H9 (cell line): Measurements from ENCODE around the gene EFCC1. TPM values are rescaled to one million over a fixed set of nuclear protein-coding genes. Genes with fewer than 3 reads are reported as not detected.

Experiments used
- DNase-seq: peaks from one replicate; pipeline ENCODE4 v3.0.0-alpha.2; 2017
- H2AFZ ChIP-seq: one replicate; pipeline ENCODE4 v1.6.1; 2013; ENCODE audit warnings: mild to moderate bottlenecking, low read length, control low read depth, moderate library complexity
- H2AK5ac ChIP-seq: 2 replicates; pipeline ENCODE4 v1.6.1; 2013; ENCODE audit warnings: low read length, control low read depth, mixed read lengths; ENCODE audit not compliant: insufficient read length
- H2BK120ac ChIP-seq: one replicate; pipeline ENCODE4 v1.6.1; 2013; ENCODE audit warnings: low read depth, mild to moderate bottlenecking, low read length, control low read depth, inconsistent platforms; ENCODE audit not compliant: poor library complexity, severe bottlenecking
- H2BK12ac ChIP-seq: 2 replicates; pipeline ENCODE4 v1.6.1; 2013; ENCODE audit warnings: low read length, control low read depth, mixed read lengths, low read depth; ENCODE audit not compliant: insufficient read length
- H2BK15ac ChIP-seq: 2 replicates; pipeline ENCODE4 v1.6.1; 2013; ENCODE audit warnings: low read depth, low read length, control low read depth
- H2BK20ac ChIP-seq: one replicate; pipeline ENCODE4 v1.6.1; 2013; ENCODE audit warnings: low read depth, mild to moderate bottlenecking, low read length, control low read depth, inconsistent platforms; ENCODE audit not compliant: poor library complexity, severe bottlenecking
- H2BK5ac ChIP-seq: 2 replicates; pipeline ENCODE4 v1.6.1; 2013; ENCODE audit warnings: low read length, control low read depth, mixed read lengths; ENCODE audit not compliant: insufficient read length
- H3K14ac ChIP-seq: 2 replicates; pipeline ENCODE4 v1.6.1; 2013; ENCODE audit warnings: low read length, control low read depth; ENCODE audit not compliant: insufficient read depth
- H3K18ac ChIP-seq: 2 replicates; pipeline ENCODE4 v1.6.1; 2013; ENCODE audit warnings: low read depth, mild to moderate bottlenecking, mixed read lengths, low read length, control low read depth; ENCODE audit not compliant: insufficient read length
- H3K23ac ChIP-seq: 2 replicates; pipeline ENCODE4 v1.6.1; 2013; ENCODE audit warnings: low read length, control low read depth, mixed read lengths, low read depth; ENCODE audit not compliant: insufficient read length
- H3K23me2 ChIP-seq: 2 replicates; pipeline ENCODE4 v1.6.1; 2013; ENCODE audit warnings: low read depth, mild to moderate bottlenecking, mixed read lengths, low read length, control low read depth; ENCODE audit not compliant: insufficient read length, poor library complexity, severe bottlenecking
- H3K27ac ChIP-seq: 2 replicates; pipeline ENCODE4 v1.5.1; 2013; ENCODE audit warnings: low read length, control low read depth, mixed read lengths, low read depth; ENCODE audit not compliant: insufficient read length
- H3K27me3 ChIP-seq: 2 replicates; pipeline ENCODE4 v1.6.1; 2013; ENCODE audit warnings: low read length, control low read depth, inconsistent platforms; ENCODE audit not compliant: insufficient read depth
- H3K4ac ChIP-seq: 2 replicates; pipeline ENCODE4 v1.6.1; 2013; ENCODE audit warnings: low read depth, mild to moderate bottlenecking, control low read depth, inconsistent platforms, low read length, moderate library complexity
- H3K4me1 ChIP-seq: 2 replicates; pipeline ENCODE4 v1.6.1; 2013; ENCODE audit warnings: low read length, control low read depth, inconsistent platforms; ENCODE audit not compliant: insufficient read depth
- H3K4me2 ChIP-seq: 2 replicates; pipeline ENCODE4 v1.6.1; 2013; ENCODE audit warnings: low read length, control low read depth, mixed read lengths; ENCODE audit not compliant: insufficient read length, insufficient read depth
- H3K56ac ChIP-seq: 2 replicates; pipeline ENCODE4 v1.6.1; 2013; ENCODE audit warnings: low read depth, mild to moderate bottlenecking, mixed read lengths, low read length, control low read depth; ENCODE audit not compliant: insufficient read length
- H3K79me1 ChIP-seq: 2 replicates; pipeline ENCODE4 v1.6.1; 2013; ENCODE audit warnings: low read depth, mild to moderate bottlenecking, moderate library complexity, low read length, control low read depth, inconsistent platforms; ENCODE audit not compliant: insufficient read depth, poor library complexity, severe bottlenecking
- H3K79me2 ChIP-seq: 2 replicates; pipeline ENCODE4 v1.6.1; 2013; ENCODE audit warnings: low read length, control low read depth, inconsistent platforms; ENCODE audit not compliant: insufficient read depth
- H3K9ac ChIP-seq: 2 replicates; pipeline ENCODE4 v1.6.1; 2013; ENCODE audit warnings: low read length, control low read depth, mixed read lengths; ENCODE audit not compliant: insufficient read length; ENCODE audit errors: extremely low read depth
- H3K9me3 ChIP-seq: one replicate; pipeline ENCODE4 v1.6.1; 2013; ENCODE audit warnings: low read depth, low read length, inconsistent platforms; ENCODE audit not compliant: control insufficient read depth
- H3T11ph ChIP-seq: one replicate; pipeline ENCODE4 v1.6.1; 2013; ENCODE audit warnings: mild to moderate bottlenecking, low read length, control low read depth, inconsistent platforms
- H4K20me1 ChIP-seq: one replicate; pipeline ENCODE4 v1.6.1; 2013; ENCODE audit not compliant: control insufficient read depth, insufficient read length, insufficient read depth
- H4K5ac ChIP-seq: 2 replicates; pipeline ENCODE4 v1.6.1; 2013; ENCODE audit warnings: low read depth, mild to moderate bottlenecking, mixed read lengths, low read length, control low read depth; ENCODE audit not compliant: insufficient read length
- H4K8ac ChIP-seq: replicated peaks from 2 replicates; pipeline ENCODE4 v1.6.1; 2013; ENCODE audit warnings: low read length, control low read depth, mixed read lengths, low read depth; ENCODE audit not compliant: insufficient read length
- H4K91ac ChIP-seq: 2 replicates; pipeline ENCODE4 v1.6.1; 2013; ENCODE audit warnings: low read depth, mild to moderate bottlenecking, moderate library complexity, mixed read lengths, low read length, control low read depth; ENCODE audit not compliant: insufficient read length
- H3K27ac Mint-ChIP-seq, 3 experiments: 2 replicates in 2 of 3; 3 replicates in 1 of 3; pipeline ENCODE4 v1.8.0; 2020 to 2021; ENCODE audit warnings: mixed read lengths in 3 of 3, mild to moderate bottlenecking in 1 of 3, moderate library complexity in 1 of 3
- H3K27me3 Mint-ChIP-seq: 2 replicates; pipeline ENCODE4 v1.8.0; 2021; ENCODE audit warnings: low read depth, mild to moderate bottlenecking, moderate library complexity, mixed read lengths
- H3K36me3 Mint-ChIP-seq, 3 experiments: 2 replicates in 2 of 3; 3 replicates in 1 of 3; pipeline ENCODE4 v1.8.0; 2020 to 2021; ENCODE audit warnings: low read depth in 3 of 3, mixed read lengths in 3 of 3; ENCODE audit not compliant: insufficient read depth in 1 of 3
- H3K4me1 Mint-ChIP-seq, 2 experiments: 2 replicates each; pipeline ENCODE4 v1.8.0; 2020; ENCODE audit warnings: mixed read lengths in 2 of 2
- H3K4me3 Mint-ChIP-seq, 2 experiments: 2 replicates in 1 of 2; 3 replicates in 1 of 2; pipeline ENCODE4 v1.8.0; 2020 to 2021; ENCODE audit warnings: mild to moderate bottlenecking in 2 of 2, mixed read lengths in 2 of 2, moderate library complexity in 1 of 2
- H3K9me3 Mint-ChIP-seq, 2 experiments: 2 replicates in 1 of 2; 3 replicates in 1 of 2; pipeline ENCODE4 v1.8.0; 2020; ENCODE audit warnings: mild to moderate bottlenecking in 2 of 2, mixed read lengths in 2 of 2, moderate library complexity in 1 of 2
- CTCF ChIP-seq: fragments of 200-600 bp; sonication (generic); conservative IDR thresholded peaks from 3 replicates; pipeline ENCODE4 v1.8.0; 2021; ENCODE audit warnings: antibody characterized with exemption, mild to moderate bottlenecking
- WGBS: extraction: QIAGEN DNeasy Blood & Tissue Kit; methylation state at CpG from one replicate; pipeline ENCODE4 v1.1.7; 2013; ENCODE audit warnings: missing lambda C conversion rate, low lambda C conversion rate, mixed read lengths; ENCODE audit not compliant: insufficient read length; ENCODE audit errors: extremely low coverage; 5-methylcytosine and 5-hydroxymethylcytosine counted together
- total RNA-seq: library from RNA; stranded (reverse); gene quantifications from 2 replicates; pipeline ENCODE4 v1.2.1, GENCODE V29; 2021

The EFCC1 gene
- total RNA-seq, 1 experiment from 2014 or later: 0.09 TPM

GRCh38 chr3:129027544-129027880, 26.4 kb downstream of the EFCC1 start:
- Histone ChIP-seq H2BK120ac (no peak overlapping the region), H3K27me3 (peaks cover 3% of the 10 kb centered on the region; the same call in 1 of the 2 replicates), H2AFZ (no peak overlapping the region), H2BK12ac (no peak overlapping the region), H3T11ph (no peak overlapping the region), H3K23me2 (no peaks in the 10 kb centered on the region), H3K79me2 (no peaks in the 10 kb centered on the region), H3K4me2 (no peak overlapping the region), H2BK15ac (no peak overlapping the region), H3K23ac (no peak overlapping the region), H3K18ac (no peak overlapping the region), H2AK5ac (no peak overlapping the region), H3K79me1 (no peaks in the 10 kb centered on the region), H4K91ac (no peak overlapping the region), H2BK5ac (no peak overlapping the region), H3K9me3 (no peaks in the 10 kb centered on the region), H3K56ac (no peak overlapping the region), H2BK20ac (no peak overlapping the region), H3K4me1 (no peaks in the 10 kb centered on the region), H4K8ac (no peak overlapping the region), H4K20me1 (no peaks in the 10 kb centered on the region), H4K5ac (no peak overlapping the region), H3K9ac (no peak overlapping the region), H3K4ac (no peak overlapping the region), H3K27ac (no peak overlapping the region), H3K14ac (no peak overlapping the region)
- Mint-ChIP-seq H3K4me1 (peaks cover 2 to 5% of the 10 kb centered on the region in 2 experiments; a peak in 3 of 4 replicates), H3K27ac (no peak overlapping the region), H3K9me3 (peaks cover 0 to 3% of the 10 kb centered on the region in 2 experiments; a peak in 2 of 5 replicates), H3K27me3 (peaks cover 67% of the 10 kb centered on the region), H3K36me3 (peaks cover 0 to 3% (median 0%) of the 10 kb centered on the region in 3 experiments; a peak in 1 of 7 replicates), H3K4me3 (peak overlapping the region in 1 of 2 experiments; percentile 26; a peak in 1 of 5 replicates)
- TF ChIP-seq CTCF: no peak
- DNase-seq: no peak
- WGBS: no CpG with 5 or more reads among the region's 15 CpGs
